Sigmoid colon (tissue), 4 donors: ENCODE measurements around the gene KLK14.

Experiments
- EP300 ChIP-seq, 4 donors: sonication (generic); formaldehyde crosslinking; IDR thresholded peaks; one replicate each; pipeline ENCODE4 v1.6.1; 2017; ENCODE audit warnings: antibody characterized with exemption in 4 of 4
- POLR2A ChIP-seq, 2 donors: fragments of 450-650 bp; IDR thresholded peaks; one replicate each; pipeline ENCODE4 v1.6.1; 2016; ENCODE audit warnings: antibody characterized with exemption in 2 of 2, mild to moderate bottlenecking in 2 of 2, moderate library complexity in 2 of 2
- TF ChIP-seq, protein P1 (sequence below), 4 experiments: fragments of 450-650 bp in 3 of 4; fragments of 200-600 bp in 1 of 4; IDR thresholded peaks; one replicate each; pipeline ENCODE4 v1.5.1; 2016 to 2019; ENCODE audit warnings: antibody characterized with exemption in 4 of 4, mild to moderate bottlenecking in 3 of 4, moderate library complexity in 2 of 4

- TF ChIP-seq POLR2A (IDR thresholded peaks at IDR 0.05) (no peak), EP300 (IDR thresholded peaks at IDR 0.05) (no peak)
- TF ChIP-seq, protein P1, sequence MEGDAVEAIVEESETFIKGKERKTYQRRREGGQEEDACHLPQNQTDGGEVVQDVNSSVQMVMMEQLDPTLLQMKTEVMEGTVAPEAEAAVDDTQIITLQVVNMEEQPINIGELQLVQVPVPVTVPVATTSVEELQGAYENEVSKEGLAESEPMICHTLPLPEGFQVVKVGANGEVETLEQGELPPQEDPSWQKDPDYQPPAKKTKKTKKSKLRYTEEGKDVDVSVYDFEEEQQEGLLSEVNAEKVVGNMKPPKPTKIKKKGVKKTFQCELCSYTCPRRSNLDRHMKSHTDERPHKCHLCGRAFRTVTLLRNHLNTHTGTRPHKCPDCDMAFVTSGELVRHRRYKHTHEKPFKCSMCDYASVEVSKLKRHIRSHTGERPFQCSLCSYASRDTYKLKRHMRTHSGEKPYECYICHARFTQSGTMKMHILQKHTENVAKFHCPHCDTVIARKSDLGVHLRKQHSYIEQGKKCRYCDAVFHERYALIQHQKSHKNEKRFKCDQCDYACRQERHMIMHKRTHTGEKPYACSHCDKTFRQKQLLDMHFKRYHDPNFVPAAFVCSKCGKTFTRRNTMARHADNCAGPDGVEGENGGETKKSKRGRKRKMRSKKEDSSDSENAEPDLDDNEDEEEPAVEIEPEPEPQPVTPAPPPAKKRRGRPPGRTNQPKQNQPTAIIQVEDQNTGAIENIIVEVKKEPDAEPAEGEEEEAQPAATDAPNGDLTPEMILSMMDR (IDR thresholded peaks at IDR 0.05): no peak
Observed at GRCh38 chr19:51120160-51120559, 37.5 kb upstream of the KLK14 start.
